Esophagus muscularis mucosa (tissue), 4 donors: ENCODE results near the gene POLH. TPM values are rescaled to one million over a fixed set of nuclear protein-coding genes. Genes with fewer than 3 reads are reported as not detected.
"Not testable (repeated sequence)": the region's sequence is repeated elsewhere in the genome, so short reads cannot be mapped to it uniquely, and the experiment has no call there.

Experiments
- DNase-seq: peaks from one replicate; pipeline ENCODE4 v3.0.0-alpha.2; 2017; ENCODE audit errors: extremely low spot score
- H3K27ac ChIP-seq, 4 donors: fragments of 200-600 bp; sonication (generic); replicated peaks in 1 of 4; 1 replicate in 3 of 4; 2 replicates in 1 of 4; pipeline ENCODE4 v1.5.1; 2016 to 2019; ENCODE audit warnings: mild to moderate bottlenecking in 1 of 4
- H3K27me3 ChIP-seq, 4 donors: fragments of 200-600 bp; sonication (generic); one replicate each; pipeline versions ENCODE4 v1.5.1 to v1.6.0; 2016 to 2019
- H3K36me3 ChIP-seq, 4 donors: fragments of 200-600 bp; sonication (generic); one replicate each; pipeline ENCODE4 v1.5.1; 2016 to 2019
- H3K4me1 ChIP-seq, 4 donors: fragments of 200-600 bp; sonication (generic); one replicate each; pipeline ENCODE4 v1.5.1; 2016 to 2019
- H3K4me3 ChIP-seq, 4 donors: fragments of 200-600 bp; sonication (generic); 1 replicate in 2 of 4; 2 replicates in 2 of 4; pipeline ENCODE4 v1.5.1; 2016 to 2019; ENCODE audit warnings: mild to moderate bottlenecking in 4 of 4, moderate library complexity in 1 of 4
- H3K9me3 ChIP-seq, 4 donors: fragments of 200-600 bp; sonication (generic); 1 replicate in 3 of 4; 2 replicates in 1 of 4; pipeline ENCODE4 v1.5.1; 2016 to 2019
- CTCF ChIP-seq, 3 experiments: fragments of 200-600 bp in 2 of 3; fragments of 450-650 bp in 1 of 3; sonication (generic) in 2 of 3; IDR thresholded peaks; one replicate each; pipeline ENCODE4 v1.5.1; 2017 to 2019; ENCODE audit warnings: antibody characterized with exemption in 3 of 3, mild to moderate bottlenecking in 2 of 3, moderate library complexity in 1 of 3
- EP300 ChIP-seq: sonication (generic); formaldehyde crosslinking; IDR thresholded peaks from one replicate; pipeline ENCODE4 v1.6.1; 2017; ENCODE audit warnings: antibody characterized with exemption
- POLR2A ChIP-seq: fragments of 450-650 bp; IDR thresholded peaks from one replicate; pipeline ENCODE4 v1.6.1; 2017; ENCODE audit warnings: antibody characterized with exemption, moderate library complexity, mild to moderate bottlenecking, low read depth
- POLR2AphosphoS5 ChIP-seq, 2 donors: sonication (generic); formaldehyde crosslinking; IDR thresholded peaks; one replicate each; pipeline ENCODE4 v1.6.1; 2017; ENCODE audit warnings: antibody characterized with exemption in 2 of 2
- WGBS: methylation state at CpG from one replicate; pipeline ENCODE4 v1.1.5; 2018; 5-methylcytosine and 5-hydroxymethylcytosine counted together
- intact Hi-C: fragments of 100-400 bp; cut with DNase I; formaldehyde crosslinking; loops from one replicate; pipeline ENCODE4 v1.15.1; 2023
- small RNA-seq, 3 donors: library from RNA; depleted of rRNA; stranded (forward); fragments of <200 nt; gene quantifications; one replicate each; pipeline ENCODE3, GENCODE V24; 2016
- total RNA-seq, 4 donors: library from RNA; depleted of rRNA; stranded (reverse); fragments of >200 nt; gene quantifications; one replicate each; pipeline versions ENCODE4 v1.1.0 to v1.2.1, GENCODE V29; 2016

POLH gene
- total RNA-seq, 4 donors from 2014 or later = 6.1 to 9.6 (median 7.7) TPM

- Histone ChIP-seq H3K4me3 (no peak overlapping the region), H3K9me3 (no peaks in the 10 kb centered on the region), H3K27ac (no peak overlapping the region), H3K36me3 (peaks cover 0 to 7% (median 0%) of the 10 kb centered on the region in 4 donors), H3K4me1 (no peaks in the 10 kb centered on the region), H3K27me3 (no peaks in the 10 kb centered on the region)
- no peak for TF ChIP-seq EP300
- TF ChIP-seq POLR2AphosphoS5 (IDR thresholded peaks at IDR 0.05) = no peak
- no peak for TF ChIP-seq POLR2A
- TF ChIP-seq CTCF (IDR thresholded peaks at IDR 0.05) = no peak
- DNase-seq = no peak
- intact Hi-C loops = no loop called here
- 92% methylated on average over 9 of the region's 9 CpGs for WGBS
These were observed 82.2 kb downstream of the POLH start for GRCh38 chr6:43658161-43658560.

GRCh38 chr6:43662948-43663347 lies 87.0 kb downstream of the POLH start:
- H3K4me3 ChIP-seq, H3K27me3 ChIP-seq, H3K36me3 ChIP-seq, intact Hi-C loops, H3K9me3 ChIP-seq, H3K27ac ChIP-seq, DNase-seq: not testable (repeated sequence)
- peaks cover 7 to 12% (median 11%) of the 10 kb centered on the region in 4 donors for H3K4me1 ChIP-seq
- WGBS = 93% methylated on average over 5 of the region's 5 CpGs

Small RNAs within 50 kb of the gene (small RNA-seq; reads per million reads assigned to genes)
- 0 reads per million in 3 donors for gene RF00426

Other genes with a start within 250 kb of the POLH start
- 10 to 100 TPM; 11.1 to 17.3 (median 14.6) TPM for gene ZNF318, start 206.5 kb upstream of the POLH start, total RNA-seq
- gene ABCC10, start 148.6 kb upstream of the POLH start, total RNA-seq = 10 to 100 TPM in 3 of 4 donors, 1 to 10 TPM in 1; 7.6 to 19.4 (median 12.5) TPM
- gene DLK2, start 120.6 kb upstream of the POLH start, total RNA-seq = under 1 TPM in 2 of 4 donors, not detected in 2; 0.32 to 0.33 TPM
- gene TJAP1, start 98.6 kb upstream of the POLH start, total RNA-seq = 10 to 100 TPM; 19.9 to 34.4 (median 26.4) TPM
- 1 to 10 TPM in 1 of 4 donors, under 1 TPM in 2, not detected in 1; 0.50 to 1.4 (median 0.75) TPM for gene LRRC73, start 65.8 kb upstream of the POLH start, total RNA-seq
- 10 to 100 TPM; 73.6 to 96.9 (median 84.9) TPM for gene YIPF3, start 59.3 kb upstream of the POLH start, total RNA-seq
- 10 to 100 TPM in 3 of 4 donors, 1 to 10 TPM in 1; 9.1 to 30.3 (median 17.6) TPM for gene POLR1C, start 59.1 kb upstream of the POLH start, total RNA-seq
- 10 to 100 TPM; 12.5 to 17.1 (median 15.7) TPM for gene XPO5, start 147 bp upstream of the POLH start, total RNA-seq
- gene GTPBP2, start 53.1 kb downstream of the POLH start, total RNA-seq = 10 to 100 TPM; 28.2 to 31.0 (median 30.0) TPM
- 10 to 100 TPM; 17.9 to 26.7 (median 21.6) TPM for gene MAD2L1BP, start 59.7 kb downstream of the POLH start, total RNA-seq
- gene RSPH9, start 68.9 kb downstream of the POLH start, total RNA-seq = under 1 TPM in 2 of 4 donors, not detected in 2; 0.17 to 0.34 TPM
- gene MRPS18A, start 111.6 kb downstream of the POLH start, total RNA-seq = 10 to 100 TPM; 30.7 to 47.4 (median 37.1) TPM
- 10 to 100 TPM; 39.2 to 58.5 (median 45.0) TPM for gene VEGFA, start 194.0 kb downstream of the POLH start, total RNA-seq